ENCODE results near the gene PPP1R3G.
A peak's percentile ranks its signal among the peaks of the same experiment; 100 is the strongest.
"Not testable (repeated sequence)": the region's sequence is repeated elsewhere in the genome, so short reads cannot be mapped to it uniquely, and the experiment has no call there.

PPP1R3G gene

DNA sequence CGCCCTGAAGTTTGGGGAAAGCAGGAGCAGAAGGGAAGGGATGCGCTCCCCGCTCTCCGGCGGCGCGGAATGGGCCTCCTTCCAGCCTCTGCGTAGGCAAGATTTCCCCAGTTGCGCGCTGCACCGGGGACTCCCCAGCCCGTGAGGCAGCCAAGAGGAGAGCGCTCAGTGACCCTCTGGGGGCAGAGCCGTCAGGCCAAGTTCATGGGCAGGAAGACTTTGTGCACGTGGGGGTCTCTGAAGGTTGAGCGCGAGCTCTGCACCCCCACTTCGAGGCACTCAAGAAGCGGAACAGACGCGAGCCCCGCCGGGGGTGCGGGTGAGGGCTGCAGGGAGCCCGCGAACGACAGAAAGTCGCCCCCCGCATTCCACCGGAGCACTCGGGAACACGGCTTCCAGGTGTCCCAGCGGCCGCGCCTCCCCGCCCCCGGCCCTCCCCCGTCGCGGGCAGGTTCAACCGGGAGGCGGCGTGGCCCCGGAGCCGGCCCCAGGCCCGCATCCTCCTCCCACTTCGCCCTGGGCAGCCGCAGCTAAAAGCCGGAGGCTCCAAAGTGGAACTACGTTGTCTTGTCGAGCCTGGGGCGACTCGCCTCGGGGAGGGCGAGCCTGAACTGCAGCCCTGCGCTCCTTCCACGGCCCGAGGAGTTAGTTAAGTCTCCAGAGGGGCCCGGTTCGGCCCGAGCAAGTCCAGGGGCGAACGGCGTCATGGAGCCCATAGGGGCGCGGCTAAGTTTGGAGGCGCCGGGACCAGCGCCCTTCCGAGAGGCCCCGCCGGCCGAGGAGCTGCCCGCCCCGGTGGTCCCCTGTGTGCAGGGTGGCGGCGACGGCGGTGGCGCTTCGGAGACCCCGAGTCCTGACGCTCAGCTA, at the start of gene PPP1R3G:
Gene PPP1R3G, plus strand, starts transcription at position 561 of the 867 bp plus-strand sequence. Its CDS starts 145 bp downstream, at position 706.
- no peak for DNase-seq (ENCODE audit: extremely low spot score, insufficient read length, low read depth)
- peak; percentile 59 for FAIRE-seq

- FAIRE-seq (no peak), DNase-seq (ENCODE audit: extremely low spot score, insufficient read length, low read depth) (no peak)
Measured at GRCh38 chr6:5036269-5036668, 48.9 kb upstream of the PPP1R3G start.

- FAIRE-seq (no peak), DNase-seq (ENCODE audit: extremely low spot score, insufficient read length, low read depth) (no peak)
Measured at GRCh38 chr6:5041955-5042354, 43.2 kb upstream of the PPP1R3G start.

GRCh38 chr6:5042436-5042835, 42.7 kb upstream of the PPP1R3G start:
- FAIRE-seq = no peak

DNA sequence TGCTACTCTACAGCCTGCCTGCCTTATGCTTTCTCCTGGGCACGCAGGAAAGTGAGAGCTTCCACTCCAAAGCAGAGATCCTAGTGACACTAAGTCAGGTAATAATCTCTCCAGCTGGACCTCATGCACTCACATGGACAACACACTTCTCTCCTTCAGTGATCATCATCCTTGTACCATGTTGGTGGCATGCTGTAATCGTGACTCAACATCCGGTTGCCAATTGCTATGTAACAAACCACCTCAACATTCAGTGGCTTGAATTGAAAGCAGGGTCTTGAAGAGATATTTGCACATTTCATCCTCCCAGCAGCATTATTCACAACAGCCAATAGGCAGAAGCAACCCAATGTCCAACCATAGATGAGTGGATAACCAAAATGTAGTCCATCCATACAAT, 40.3 kb upstream of the PPP1R3G start:
- DNase-seq (ENCODE audit: extremely low spot score, insufficient read length, low read depth) (no peak), FAIRE-seq (no peak)

More at GRCh38 chr6:5042436-5042835, 42.7 kb upstream of the PPP1R3G start:
- no peak for DNase-seq (ENCODE audit: extremely low spot score, insufficient read length, low read depth)

GRCh38 chr6:5045416-5045815, 39.7 kb upstream of the PPP1R3G start:
- FAIRE-seq (no peak), DNase-seq (ENCODE audit: extremely low spot score, insufficient read length, low read depth) (no peak)

DNA sequence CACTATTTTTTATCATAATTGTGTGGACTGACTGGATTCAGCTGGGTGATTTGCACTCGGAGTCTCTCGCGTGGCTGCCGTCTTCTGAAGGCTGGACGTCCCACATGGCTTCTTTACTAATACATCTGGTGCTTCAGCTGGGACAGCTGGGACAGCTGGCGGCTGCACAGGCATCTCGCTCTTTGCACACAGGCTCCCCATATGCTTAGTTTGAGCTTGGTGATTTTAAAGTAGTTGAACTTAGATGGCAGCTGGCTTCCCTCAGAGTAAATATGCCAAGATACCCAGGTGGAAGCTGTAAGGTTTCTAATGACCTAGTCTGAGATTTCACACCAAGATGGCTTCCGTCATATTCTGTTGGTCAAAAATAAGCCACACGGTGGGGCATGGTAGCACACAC, 38.7 kb upstream of the PPP1R3G start:
- no peak for DNase-seq (ENCODE audit: extremely low spot score, insufficient read length, low read depth)

GRCh38 chr6:5050009-5050408, 35.1 kb upstream of the PPP1R3G start:
- no peak for DNase-seq (ENCODE audit: extremely low spot score, insufficient read length, low read depth)

More for the DNA sequence above, 38.7 kb upstream of the PPP1R3G start:
- FAIRE-seq = no peak

GRCh38 chr6:5051394-5051793, 33.7 kb upstream of the PPP1R3G start:
- DNase-seq (ENCODE audit: extremely low spot score, insufficient read length, low read depth) = no peak
- no peak for FAIRE-seq

More at GRCh38 chr6:5050009-5050408, 35.1 kb upstream of the PPP1R3G start:
- no peak for FAIRE-seq

GRCh38 chr6:5053038-5053437, 32.1 kb upstream of the PPP1R3G start:
- no peak for FAIRE-seq
- no peak for DNase-seq (ENCODE audit: extremely low spot score, insufficient read length, low read depth)

GRCh38 chr6:5053864-5054244, 31.3 kb upstream of the PPP1R3G start:
- no peak for DNase-seq (ENCODE audit: extremely low spot score, insufficient read length, low read depth)
- no peak for FAIRE-seq

GRCh38 chr6:5054245-5054873, 30.8 kb upstream of the PPP1R3G start:
- DNase-seq (ENCODE audit: extremely low spot score, insufficient read length, low read depth) (no peak), FAIRE-seq (no peak)

GRCh38 chr6:5055118-5055517, 30.0 kb upstream of the PPP1R3G start:
- DNase-seq (ENCODE audit: extremely low spot score, insufficient read length, low read depth) (no peak), FAIRE-seq (no peak)

GRCh38 chr6:5058254-5058653, 26.9 kb upstream of the PPP1R3G start:
- FAIRE-seq = no peak
- no peak for DNase-seq (ENCODE audit: extremely low spot score, insufficient read length, low read depth)

DNA sequence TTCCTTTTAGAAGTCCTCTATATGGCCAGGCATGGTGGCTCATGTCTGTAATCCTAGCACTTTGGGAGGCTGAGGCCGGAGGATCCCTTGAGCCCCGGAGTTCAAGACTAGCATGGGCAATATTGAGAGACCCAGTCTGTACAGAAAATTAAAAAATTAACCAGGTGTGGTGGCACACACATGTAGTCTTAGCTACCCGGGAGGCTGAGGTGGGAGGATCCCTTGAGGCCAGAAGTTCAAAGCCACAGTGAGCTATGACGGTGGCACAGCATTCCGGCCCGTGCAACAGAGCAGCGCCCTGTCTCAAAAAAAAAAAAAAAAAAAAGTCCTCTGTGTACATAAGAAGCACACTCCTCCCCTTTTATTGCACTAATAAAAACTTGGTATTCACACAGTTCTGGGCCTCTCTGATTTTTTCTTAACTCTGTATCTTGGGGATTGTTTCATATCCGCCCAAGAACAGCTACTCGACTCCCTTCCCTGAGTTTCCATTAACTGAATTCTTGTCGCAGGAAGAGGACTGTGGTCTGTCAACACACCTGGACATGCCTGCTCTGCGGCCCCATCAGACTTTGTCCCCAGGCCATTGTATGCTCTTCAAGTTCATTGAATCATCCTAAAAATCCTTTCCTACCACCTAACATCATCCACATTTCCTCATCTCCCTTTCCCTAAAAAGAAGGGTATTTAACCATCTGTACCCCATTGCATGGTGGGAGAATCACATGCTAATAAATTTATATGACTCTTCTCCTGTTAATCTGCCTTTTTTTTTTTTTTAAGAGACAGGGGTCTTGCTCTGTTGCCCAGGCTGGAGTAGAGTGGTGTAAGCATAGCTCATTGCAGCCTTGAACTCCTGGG, 25.9 kb upstream of the PPP1R3G start:
- no peak for FAIRE-seq
- DNase-seq (ENCODE audit: extremely low spot score, insufficient read length, low read depth) = no peak

DNA sequence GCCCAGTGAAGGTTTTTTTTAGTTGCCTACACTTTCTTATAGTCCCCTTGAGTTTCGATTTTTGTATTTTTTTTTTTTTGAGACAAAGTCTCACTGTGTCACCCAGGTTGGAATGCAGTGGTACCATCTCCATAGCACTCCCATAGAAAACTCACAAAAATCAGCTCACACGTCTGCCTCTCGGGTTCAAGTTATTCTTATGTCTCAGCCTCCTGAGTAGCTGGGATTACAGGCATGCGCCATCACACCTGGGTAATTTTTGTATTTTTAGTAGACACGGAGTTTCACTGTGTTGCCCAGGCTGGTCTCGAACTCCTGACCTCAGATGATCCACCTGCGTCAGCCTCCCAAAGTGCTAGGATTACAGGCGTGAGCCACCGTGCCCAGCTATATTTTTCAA, 24.7 kb upstream of the PPP1R3G start:
- FAIRE-seq; DNase-seq (ENCODE audit: extremely low spot score, insufficient read length, low read depth): not testable (repeated sequence)

DNA sequence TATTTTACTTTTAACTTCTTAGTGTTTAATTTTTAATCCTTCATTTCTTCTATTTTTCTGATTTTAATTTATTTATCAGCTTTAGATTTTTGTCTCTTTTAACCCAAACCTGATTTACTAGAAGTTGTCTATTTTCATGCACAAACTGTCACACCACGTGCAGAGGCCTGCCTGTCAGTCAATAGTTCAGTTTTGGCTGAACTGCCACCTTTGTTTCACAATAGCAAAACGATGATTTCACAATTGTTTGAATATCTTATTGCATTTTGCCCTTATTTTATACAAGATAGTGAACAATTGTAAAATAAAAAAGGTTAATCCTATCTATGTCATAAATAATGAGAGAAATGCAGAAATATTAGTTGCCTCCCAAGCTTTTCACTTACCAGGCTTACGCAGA, 24.0 kb upstream of the PPP1R3G start:
- FAIRE-seq (no peak), DNase-seq (ENCODE audit: extremely low spot score, insufficient read length, low read depth) (no peak)

GRCh38 chr6:5063617-5064016, 21.5 kb upstream of the PPP1R3G start:
- DNase-seq (ENCODE audit: extremely low spot score, insufficient read length, low read depth) (no peak), FAIRE-seq (no peak)

DNA sequence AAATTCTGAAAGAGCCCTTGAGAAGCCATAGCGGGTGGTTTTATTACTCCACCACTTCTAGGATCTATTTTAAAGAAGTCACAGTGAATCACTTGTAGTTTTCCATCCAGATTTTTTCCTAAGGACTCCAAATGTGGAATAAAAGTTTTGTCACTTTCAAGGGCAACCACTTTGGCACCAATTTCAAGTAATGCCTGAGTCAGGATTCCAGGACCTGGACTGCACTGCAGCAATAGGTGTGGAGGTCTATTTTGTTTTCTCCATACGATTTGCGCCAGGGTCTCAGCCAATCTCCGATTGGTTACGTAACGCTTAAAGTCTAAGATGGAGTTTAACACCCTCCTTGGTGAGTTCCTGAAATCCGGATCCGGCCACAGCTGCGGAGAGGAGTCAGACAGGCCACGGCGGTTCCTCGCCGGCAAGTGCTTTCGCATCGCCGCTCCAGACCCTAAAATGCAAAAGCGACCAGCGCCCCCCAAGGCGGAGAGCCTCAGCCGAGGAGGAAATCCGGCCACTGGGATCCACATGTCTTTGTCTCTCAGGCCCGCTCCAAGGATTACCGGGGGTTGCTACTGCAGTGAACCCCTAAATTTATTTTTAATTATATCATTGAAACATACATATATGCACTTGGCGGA, 18.6 kb upstream of the PPP1R3G start:
- FAIRE-seq (no peak), DNase-seq (ENCODE audit: extremely low spot score, insufficient read length, low read depth) (no peak)

DNA sequence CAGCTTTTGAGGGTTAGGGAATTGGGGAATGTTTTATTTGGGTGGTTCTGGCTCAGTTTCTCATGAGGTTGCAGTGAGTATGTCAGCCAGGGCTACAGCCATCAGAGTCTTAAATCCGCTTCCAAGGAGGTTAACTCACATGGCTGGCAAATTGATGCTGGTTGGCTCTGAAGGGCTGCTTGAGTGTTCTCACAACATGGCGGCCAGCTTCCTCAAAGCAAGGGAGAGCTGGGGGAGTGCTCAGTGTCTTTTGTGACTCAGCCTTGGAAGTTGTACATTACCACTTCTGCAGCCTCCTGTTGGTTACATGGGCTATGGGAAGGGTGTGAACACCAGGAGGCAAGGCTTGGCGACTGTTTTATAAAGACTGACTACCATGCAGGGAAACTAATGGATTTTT, 17.8 kb upstream of the PPP1R3G start:
- DNase-seq (ENCODE audit: extremely low spot score, insufficient read length, low read depth) (no peak), FAIRE-seq (no peak)

Data from GM18507 (cell line).